Tibial nerve (tissue), 4 donors: ENCODE measurements around the gene ZNF628. TPM values are rescaled to one million over a fixed set of nuclear protein-coding genes. Genes with fewer than 3 reads are reported as not detected.

Experiments
- DNase-seq, 2 donors: peaks; one replicate each; pipeline ENCODE4 v3.0.0-alpha.2; 2019; ENCODE audit warnings: low spot score in 2 of 2
- H3K27ac ChIP-seq, 4 donors: fragments of 200-600 bp; sonication (generic) in 3 of 4; one replicate each; pipeline ENCODE4 v1.5.1; 2017 to 2019; ENCODE audit warnings: mild to moderate bottlenecking in 1 of 4
- H3K27me3 ChIP-seq, 2 donors: fragments of 200-600 bp; sonication (generic) in 1 of 2; one replicate each; pipeline versions ENCODE4 v1.5.1 to v1.6.0; 2017 to 2019
- H3K36me3 ChIP-seq, 3 donors: fragments of 200-600 bp; sonication (generic); one replicate each; pipeline ENCODE4 v1.5.1; 2018 to 2019
- H3K4me1 ChIP-seq, 4 donors: fragments of 200-600 bp; sonication (generic) in 3 of 4; one replicate each; pipeline ENCODE4 v1.5.1; 2017 to 2019
- H3K4me3 ChIP-seq, 4 donors: fragments of 200-600 bp; sonication (generic) in 3 of 4; one replicate each; pipeline ENCODE4 v1.5.1; 2017 to 2019; ENCODE audit warnings: mild to moderate bottlenecking in 1 of 4, moderate library complexity in 1 of 4
- H3K9me3 ChIP-seq, 4 donors: fragments of 200-600 bp; sonication (generic) in 3 of 4; one replicate each; pipeline ENCODE4 v1.5.1; 2017 to 2019
- EP300 ChIP-seq, 2 donors: sonication (generic); formaldehyde crosslinking; IDR thresholded peaks; one replicate each; pipeline ENCODE4 v1.6.1; 2017; ENCODE audit warnings: antibody characterized with exemption in 2 of 2, mild to moderate bottlenecking in 1 of 2
- POLR2A ChIP-seq, 2 donors: fragments of 450-650 bp; IDR thresholded peaks; one replicate each; pipeline ENCODE4 v1.6.1; 2017; ENCODE audit warnings: antibody characterized with exemption in 2 of 2, mild to moderate bottlenecking in 2 of 2, moderate library complexity in 2 of 2
- WGBS, 2 donors: methylation state at CpG; one replicate each; pipeline ENCODE4 v1.1.5; 2018; 5-methylcytosine and 5-hydroxymethylcytosine counted together
- total RNA-seq, 4 donors: library from RNA; depleted of rRNA; stranded (reverse); fragments of >200 nt; gene quantifications; one replicate each; pipeline ENCODE4 v1.1.0, GENCODE V29; 2016
- TF ChIP-seq, protein P1 (sequence below), 5 experiments: fragments of 200-600 bp in 3 of 5; fragments of 450-650 bp in 2 of 5; sonication (generic) in 3 of 5; IDR thresholded peaks; one replicate each; pipeline ENCODE4 v1.5.1; 2016 to 2019; ENCODE audit warnings: antibody characterized with exemption in 5 of 5, mild to moderate bottlenecking in 3 of 5, moderate library complexity in 2 of 5

The ZNF628 gene
- total RNA-seq, 4 donors from 2014 or later: 3.5 to 16.8 (median 4.0) TPM

DNA sequence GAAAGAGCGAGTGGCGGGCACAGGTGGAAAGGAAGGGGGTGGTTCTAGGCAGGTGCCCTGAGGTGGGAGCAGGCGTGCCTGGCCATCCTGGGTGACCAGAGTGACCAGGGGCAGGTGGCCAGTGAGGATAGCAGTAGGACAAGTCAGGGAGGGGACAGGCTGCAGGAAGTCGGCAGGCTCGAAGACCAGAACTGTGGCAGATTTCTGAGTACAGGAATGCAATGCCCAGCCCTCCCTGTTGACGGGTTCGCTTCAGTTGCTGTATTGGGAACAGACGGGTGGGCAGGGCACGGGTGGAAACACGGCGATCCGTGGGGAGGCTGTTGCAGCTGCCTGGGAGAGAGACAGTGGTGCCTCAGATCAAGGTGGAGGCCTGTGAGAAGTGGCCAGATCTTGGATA lies 1.9 kb downstream of the ZNF628 start:
- DNase-seq: no peak
- H3K27ac ChIP-seq: no peak overlapping the region
- H3K4me3 ChIP-seq: no peak overlapping the region
- H3K4me1 ChIP-seq: peaks cover 0 to 45% (median 30%) of the 10 kb centered on the region in 4 donors
- WGBS, 2 donors: 79 to 87% methylated on average over 12 of the region's 12 CpGs
- H3K36me3 ChIP-seq: peaks cover 0 to 26% (median 0%) of the 10 kb centered on the region in 3 donors
- TF ChIP-seq, protein P1, sequence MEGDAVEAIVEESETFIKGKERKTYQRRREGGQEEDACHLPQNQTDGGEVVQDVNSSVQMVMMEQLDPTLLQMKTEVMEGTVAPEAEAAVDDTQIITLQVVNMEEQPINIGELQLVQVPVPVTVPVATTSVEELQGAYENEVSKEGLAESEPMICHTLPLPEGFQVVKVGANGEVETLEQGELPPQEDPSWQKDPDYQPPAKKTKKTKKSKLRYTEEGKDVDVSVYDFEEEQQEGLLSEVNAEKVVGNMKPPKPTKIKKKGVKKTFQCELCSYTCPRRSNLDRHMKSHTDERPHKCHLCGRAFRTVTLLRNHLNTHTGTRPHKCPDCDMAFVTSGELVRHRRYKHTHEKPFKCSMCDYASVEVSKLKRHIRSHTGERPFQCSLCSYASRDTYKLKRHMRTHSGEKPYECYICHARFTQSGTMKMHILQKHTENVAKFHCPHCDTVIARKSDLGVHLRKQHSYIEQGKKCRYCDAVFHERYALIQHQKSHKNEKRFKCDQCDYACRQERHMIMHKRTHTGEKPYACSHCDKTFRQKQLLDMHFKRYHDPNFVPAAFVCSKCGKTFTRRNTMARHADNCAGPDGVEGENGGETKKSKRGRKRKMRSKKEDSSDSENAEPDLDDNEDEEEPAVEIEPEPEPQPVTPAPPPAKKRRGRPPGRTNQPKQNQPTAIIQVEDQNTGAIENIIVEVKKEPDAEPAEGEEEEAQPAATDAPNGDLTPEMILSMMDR (IDR thresholded peaks at IDR 0.05): no peak
- no peak for TF ChIP-seq EP300 (IDR thresholded peaks at IDR 0.05)
- no peak for TF ChIP-seq POLR2A (IDR thresholded peaks at IDR 0.05)
- no peaks in the 10 kb centered on the region for H3K27me3 ChIP-seq
- H3K9me3 ChIP-seq: no peaks in the 10 kb centered on the region

DNA sequence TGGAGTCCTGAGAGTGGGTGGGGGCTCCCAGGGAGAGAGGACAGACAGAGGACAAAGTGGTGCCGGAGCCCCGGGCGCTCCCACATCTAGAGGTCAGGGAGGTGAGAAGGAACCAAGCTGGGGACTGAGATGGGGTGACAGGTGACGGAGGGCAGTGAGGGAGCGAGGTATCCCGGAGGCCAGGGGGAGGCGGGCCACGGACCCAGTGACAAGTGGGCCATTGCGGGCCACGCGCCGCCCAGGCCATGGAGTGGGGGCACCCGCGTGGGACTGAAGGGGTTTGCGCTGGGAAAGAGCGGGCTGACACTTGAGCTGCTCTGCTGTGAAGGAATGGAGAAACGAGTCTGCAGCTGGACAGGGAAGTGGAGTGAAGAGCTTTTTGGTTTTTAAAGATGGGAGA lies 2.6 kb downstream of the ZNF628 start:
- no peak for DNase-seq
- 80 to 83% methylated on average over 17 of the region's 17 CpGs for WGBS, 2 donors

DNA sequence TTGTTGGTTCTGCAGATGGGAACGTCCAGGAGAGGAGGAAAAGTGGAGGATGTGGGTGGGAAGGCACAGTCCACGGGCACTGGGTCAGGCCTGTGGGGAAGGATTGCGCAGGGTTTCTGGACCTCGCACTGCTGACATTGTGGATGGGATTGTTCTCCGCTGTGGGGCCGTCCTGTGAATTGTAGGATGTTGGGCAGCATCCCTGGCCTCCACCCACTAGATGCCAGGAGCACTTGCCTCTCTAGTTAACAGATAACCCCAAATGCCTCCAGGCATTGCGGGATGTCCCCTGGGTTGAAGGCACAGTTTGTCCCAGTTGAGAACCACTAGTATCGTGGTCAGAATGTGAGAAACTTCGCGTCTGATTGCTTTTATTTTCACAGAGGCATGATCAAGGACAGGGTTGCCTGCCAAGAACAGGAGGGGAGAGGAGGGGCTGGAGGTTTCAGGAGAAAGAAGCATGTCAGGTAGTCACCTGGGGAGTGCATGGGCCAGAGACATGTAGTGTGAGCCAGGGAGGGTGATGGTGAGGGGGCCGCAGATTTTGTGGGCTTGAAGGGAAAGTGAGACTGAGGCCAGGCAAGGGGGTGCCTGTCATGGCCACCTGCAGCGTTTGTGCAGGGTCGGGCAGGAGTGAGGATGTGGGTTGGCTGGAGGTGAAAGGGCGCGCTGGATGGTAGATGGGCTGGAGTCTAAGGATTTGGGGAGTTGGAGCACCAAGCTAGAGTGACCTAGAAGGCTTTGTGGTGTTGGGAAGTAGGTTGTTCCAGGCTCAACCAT lies 3.2 kb downstream of the ZNF628 start:
- no peak for DNase-seq
- no peak overlapping the region for H3K27ac ChIP-seq
- H3K4me1 ChIP-seq: peaks cover 0 to 41% (median 24%) of the 10 kb centered on the region in 4 donors
- no peaks in the 10 kb centered on the region for H3K27me3 ChIP-seq
- no peak overlapping the region for H3K4me3 ChIP-seq
- H3K9me3 ChIP-seq: no peaks in the 10 kb centered on the region
- no peak for TF ChIP-seq EP300 (IDR thresholded peaks at IDR 0.05)
- TF ChIP-seq, protein P1 (IDR thresholded peaks at IDR 0.05): no peak
- TF ChIP-seq POLR2A (IDR thresholded peaks at IDR 0.05): no peak
- WGBS, 2 donors: 72 to 73% methylated on average over 14 of the region's 15 CpGs
- H3K36me3 ChIP-seq: peaks cover 0 to 31% (median 0%) of the 10 kb centered on the region in 3 donors

More for the DNA sequence above, 2.6 kb downstream of the ZNF628 start:
- no peak overlapping the region for H3K27ac ChIP-seq
- no peaks in the 10 kb centered on the region for H3K27me3 ChIP-seq
- H3K4me3 ChIP-seq: no peak overlapping the region
- peaks cover 0 to 41% (median 24%) of the 10 kb centered on the region in 4 donors for H3K4me1 ChIP-seq
- TF ChIP-seq, protein P1 (IDR thresholded peaks at IDR 0.05): no peak
- no peak for TF ChIP-seq EP300 (IDR thresholded peaks at IDR 0.05)
- no peak for TF ChIP-seq POLR2A (IDR thresholded peaks at IDR 0.05)
- peaks cover 0 to 31% (median 0%) of the 10 kb centered on the region in 3 donors for H3K36me3 ChIP-seq
- no peaks in the 10 kb centered on the region for H3K9me3 ChIP-seq

DNA sequence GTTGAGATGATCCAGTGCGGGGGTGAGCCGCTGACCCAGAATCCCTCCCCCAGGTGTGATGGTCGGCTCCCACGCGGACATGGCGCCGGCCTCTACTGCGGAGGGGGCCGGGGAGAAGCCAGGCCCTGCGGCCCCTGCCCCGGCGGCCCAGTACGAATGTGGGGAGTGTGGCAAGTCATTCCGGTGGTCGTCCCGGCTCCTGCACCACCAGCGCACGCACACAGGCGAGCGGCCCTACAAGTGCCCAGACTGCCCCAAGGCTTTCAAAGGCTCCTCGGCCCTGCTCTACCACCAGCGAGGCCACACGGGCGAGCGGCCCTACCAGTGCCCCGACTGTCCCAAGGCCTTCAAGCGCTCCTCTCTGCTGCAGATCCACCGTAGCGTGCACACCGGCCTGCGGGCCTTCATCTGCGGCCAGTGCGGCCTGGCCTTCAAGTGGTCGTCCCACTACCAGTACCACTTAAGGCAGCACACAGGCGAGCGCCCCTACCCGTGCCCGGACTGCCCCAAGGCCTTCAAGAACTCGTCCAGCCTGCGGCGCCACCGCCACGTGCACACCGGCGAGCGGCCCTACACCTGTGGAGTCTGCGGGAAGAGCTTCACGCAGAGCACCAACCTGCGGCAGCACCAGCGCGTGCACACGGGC lies 4.9 kb downstream of the ZNF628 start:
- peaks cover 0 to 31% (median 0%) of the 10 kb centered on the region in 3 donors for H3K36me3 ChIP-seq
- 87 to 91% methylated on average over 33 to 36 of the region's 52 CpGs for WGBS, 2 donors
- H3K4me3 ChIP-seq: no peak overlapping the region
- H3K4me1 ChIP-seq: peaks cover 0 to 42% (median 29%) of the 10 kb centered on the region in 4 donors
- TF ChIP-seq EP300 (IDR thresholded peaks at IDR 0.05) (no peak), POLR2A (IDR thresholded peaks at IDR 0.05) (no peak)
- TF ChIP-seq, protein P1 (IDR thresholded peaks at IDR 0.05): no peak
- no peaks in the 10 kb centered on the region for H3K9me3 ChIP-seq
- no peaks in the 10 kb centered on the region for H3K27me3 ChIP-seq
- no peak for DNase-seq
- H3K27ac ChIP-seq: no peak overlapping the region

DNA sequence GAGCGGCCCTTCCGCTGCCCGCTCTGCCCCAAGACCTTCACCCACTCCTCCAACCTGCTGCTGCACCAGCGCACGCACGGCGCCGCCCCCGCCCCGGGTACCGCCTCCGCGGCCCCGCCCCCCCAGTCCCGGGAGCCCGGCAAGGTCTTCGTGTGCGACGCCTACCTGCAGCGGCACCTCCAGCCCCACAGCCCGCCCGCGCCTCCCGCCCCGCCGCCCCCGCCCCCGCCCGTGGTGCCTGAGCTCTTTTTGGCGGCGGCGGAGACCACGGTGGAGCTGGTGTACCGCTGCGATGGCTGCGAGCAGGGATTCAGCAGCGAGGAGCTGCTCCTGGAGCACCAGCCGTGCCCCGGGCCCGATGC lies 5.4 kb downstream of the ZNF628 start:
- Histone ChIP-seq H3K36me3 (peaks cover 0 to 31% (median 0%) of the 10 kb centered on the region in 3 donors), H3K27me3 (no peaks in the 10 kb centered on the region), H3K4me1 (peaks cover 0 to 47% (median 34%) of the 10 kb centered on the region in 4 donors), H3K27ac (no peak overlapping the region), H3K9me3 (no peaks in the 10 kb centered on the region), H3K4me3 (no peak overlapping the region)
- no peak for DNase-seq
- TF ChIP-seq EP300 (IDR thresholded peaks at IDR 0.05) (no peak), POLR2A (IDR thresholded peaks at IDR 0.05) (no peak)
- TF ChIP-seq, protein P1 (IDR thresholded peaks at IDR 0.05): no peak
- 65 to 67% methylated on average over 26 to 34 of the region's 40 CpGs for WGBS, 2 donors
